Loucy (cell line): ENCODE results near the gene GLDC.
"Not testable (repeated sequence)": the region's sequence is repeated elsewhere in the genome, so short reads cannot be mapped to it uniquely, and the experiment has no call there.

ENCODE experiments used
- H2AFZ ChIP-seq: fragments of 200-600 bp; sonication (generic); 2 replicates; pipeline ENCODE4 v1.6.0; 2016; ENCODE audit warnings: antibody characterized with exemption, mild to moderate bottlenecking, low read length, moderate library complexity
- H3F3A ChIP-seq: fragments of 200-600 bp; 2 replicates; pipeline ENCODE4 v1.6.0; 2016; ENCODE audit warnings: antibody characterized with exemption, low read depth, mild to moderate bottlenecking
- H3K27me3 ChIP-seq: fragments of 200-600 bp; sonication (generic); 2 replicates; pipeline ENCODE4 v1.6.1; 2014; ENCODE audit warnings: low read length, mild to moderate bottlenecking; ENCODE audit not compliant: insufficient read depth, poor library complexity, severe bottlenecking
- H3K36me3 ChIP-seq: fragments of 200-600 bp; sonication (generic); 2 replicates; pipeline ENCODE4 v1.6.1; 2016; ENCODE audit warnings: low read length; ENCODE audit not compliant: insufficient read depth
- H3K4me1 ChIP-seq: fragments of 200-600 bp; sonication (generic); 2 replicates; pipeline ENCODE4 v1.5.1; 2014; ENCODE audit warnings: low read length, mild to moderate bottlenecking; ENCODE audit not compliant: insufficient read depth, poor library complexity, severe bottlenecking
- H3K4me2 ChIP-seq: fragments of 200-600 bp; sonication (generic); 2 replicates; pipeline ENCODE4 v1.6.0; 2014; ENCODE audit warnings: antibody characterized with exemption, low read length, low read depth, mild to moderate bottlenecking; ENCODE audit not compliant: poor library complexity, severe bottlenecking
- H3K4me3 ChIP-seq: fragments of 200-600 bp; sonication (generic); 2 replicates; pipeline ENCODE4 v1.5.1; 2014; ENCODE audit warnings: low read length, mild to moderate bottlenecking, mixed read lengths; ENCODE audit not compliant: poor library complexity, severe bottlenecking
- H3K79me2 ChIP-seq: fragments of 200-600 bp; sonication (generic); 2 replicates; pipeline ENCODE4 v1.6.1; 2014; ENCODE audit warnings: low read length; ENCODE audit not compliant: insufficient read depth
- H3K9ac ChIP-seq: fragments of 200-600 bp; sonication (generic); 2 replicates; pipeline ENCODE4 v1.6.0; 2014; ENCODE audit warnings: mild to moderate bottlenecking, low read depth, low read length, moderate library complexity; ENCODE audit not compliant: poor library complexity, severe bottlenecking
- H3K9me2 ChIP-seq: fragments of 200-600 bp; sonication (generic); replicated peaks from 2 replicates; pipeline ENCODE4 v1.6.1; 2016; ENCODE audit warnings: low read depth, low read length, mixed read lengths
- H3K9me3 ChIP-seq: fragments of 200-600 bp; sonication (generic); 2 replicates; pipeline ENCODE4 v1.6.1; 2014; ENCODE audit warnings: mild to moderate bottlenecking, antibody characterized with exemption, low read length, low read depth; ENCODE audit not compliant: insufficient read depth
- H4K20me1 ChIP-seq: fragments of 200-600 bp; sonication (generic); 2 replicates; pipeline ENCODE4 v1.6.0; 2014; ENCODE audit warnings: antibody characterized with exemption, low read length, mild to moderate bottlenecking; ENCODE audit not compliant: insufficient read depth, poor library complexity, severe bottlenecking
- CTCF ChIP-seq: fragments of 200-600 bp; sonication (generic); conservative IDR thresholded peaks from 2 replicates; pipeline ENCODE4 v1.5.1; 2014; ENCODE audit warnings: mild to moderate bottlenecking, antibody characterized with exemption, low read length
- EZH2phosphoT487 ChIP-seq: fragments of 200-600 bp; IDR thresholded peaks from 2 replicates; pipeline ENCODE4 v1.6.1; 2018; ENCODE audit warnings: antibody characterized with exemption, mild to moderate bottlenecking, moderate library complexity, borderline replicate concordance

Gene GLDC

GRCh38 chr9:6545017-6545691 lies 100.4 kb downstream of the GLDC start:
- Histone ChIP-seq H3K4me3 (no peak overlapping the region), H2AFZ (no peak overlapping the region), H3K36me3 (no peaks in the 10 kb centered on the region), H3F3A (no peaks in the 10 kb centered on the region), H3K9me2 (no peaks in the 10 kb centered on the region), H3K79me2 (no peaks in the 10 kb centered on the region), H3K4me1 (no peaks in the 10 kb centered on the region), H3K9ac (no peak overlapping the region), H3K27me3 (no peaks in the 10 kb centered on the region), H3K9me3 (no peaks in the 10 kb centered on the region), H3K4me2 (no peak overlapping the region), H4K20me1 (no peaks in the 10 kb centered on the region)
- TF ChIP-seq CTCF, result no peak
- TF ChIP-seq EZH2phosphoT487, result no peak

- TF ChIP-seq CTCF, result no peak
- no peaks in the 10 kb centered on the region for H3F3A ChIP-seq
- H3K9me3 ChIP-seq, result no peaks in the 10 kb centered on the region
- H3K4me2 ChIP-seq, result no peak overlapping the region
- H3K79me2 ChIP-seq, result no peaks in the 10 kb centered on the region
- H3K4me3 ChIP-seq, result no peak overlapping the region
- no peaks in the 10 kb centered on the region for H3K36me3 ChIP-seq
- H3K9me2 ChIP-seq, result no peaks in the 10 kb centered on the region
- H3K9ac ChIP-seq, result no peak overlapping the region
- H3K27me3 ChIP-seq, result no peaks in the 10 kb centered on the region
- H2AFZ ChIP-seq, result no peak overlapping the region; the same call in 1 of the 2 replicates
- no peaks in the 10 kb centered on the region for H3K4me1 ChIP-seq
- H4K20me1 ChIP-seq, result no peaks in the 10 kb centered on the region
Observed at GRCh38 chr9:6543204-6543603, 102.3 kb downstream of the GLDC start.

GRCh38 chr9:6542617-6543016 lies 102.9 kb downstream of the GLDC start:
- H2AFZ ChIP-seq, H3K79me2 ChIP-seq, H3K9me3 ChIP-seq, H3K9ac ChIP-seq, H3K4me3 ChIP-seq, H3F3A ChIP-seq, H3K36me3 ChIP-seq, H3K27me3 ChIP-seq, H3K4me2 ChIP-seq, H3K9me2 ChIP-seq, H4K20me1 ChIP-seq, H3K4me1 ChIP-seq: not testable (repeated sequence)

GRCh38 chr9:6538666-6539071 lies 106.9 kb downstream of the GLDC start:
- no peak overlapping the region for H2AFZ ChIP-seq
- TF ChIP-seq CTCF (no peak), EZH2phosphoT487 (no peak)
- no peaks in the 10 kb centered on the region for H3K27me3 ChIP-seq
- no peaks in the 10 kb centered on the region for H3K79me2 ChIP-seq
- H3K36me3 ChIP-seq, result no peaks in the 10 kb centered on the region
- H3F3A ChIP-seq, result no peaks in the 10 kb centered on the region
- no peak overlapping the region for H3K4me3 ChIP-seq
- H4K20me1 ChIP-seq, result no peaks in the 10 kb centered on the region
- no peak overlapping the region for H3K9ac ChIP-seq
- H3K4me1 ChIP-seq, result no peaks in the 10 kb centered on the region
- no peak overlapping the region for H3K4me2 ChIP-seq
- no peaks in the 10 kb centered on the region for H3K9me2 ChIP-seq
- H3K9me3 ChIP-seq, result no peaks in the 10 kb centered on the region
